HG03064 (cell line): ENCODE measurements around the gene DHRS7.

Source experiments
- ATAC-seq: cut with Tn5 transposase; IDR thresholded peaks from one replicate; pipeline ENCODE4 v1.9.1; 2021; ENCODE audit warnings: low read depth; ENCODE audit not compliant: unreplicated experiment

DHRS7 gene

GRCh38 chr14:60164712-60165546, at the start of gene DHRS7:
TSS of gene DHRS7 (minus strand) at chr14:60165398. CDS start at chr14:60165309, 89 bp downstream.
- peak; percentile 80 for ATAC-seq

- no peak for ATAC-seq
These were observed 49.4 kb upstream of the DHRS7 start for GRCh38 chr14:60214415-60215126.

- no peak for ATAC-seq
These were observed 48.8 kb upstream of the DHRS7 start for GRCh38 chr14:60214003-60214402.

- peak; percentile 81 for ATAC-seq
These were observed 47.5 kb upstream of the DHRS7 start for GRCh38 chr14:60212503-60213371.

- ATAC-seq: no peak
These were observed 46.0 kb upstream of the DHRS7 start for GRCh38 chr14:60211153-60211552.

- no peak for ATAC-seq
These were observed 45.5 kb upstream of the DHRS7 start for GRCh38 chr14:60210703-60211102.

GRCh38 chr14:60206837-60207533, 41.8 kb upstream of the DHRS7 start:
- ATAC-seq: no peak

GRCh38 chr14:60206249-60206670, 41.1 kb upstream of the DHRS7 start:
- ATAC-seq: no peak

- ATAC-seq: peak; percentile 52
These were observed 39.9 kb upstream of the DHRS7 start for GRCh38 chr14:60204843-60205774.

- ATAC-seq: peak; percentile 84
These were observed 39.1 kb upstream of the DHRS7 start for GRCh38 chr14:60204104-60204842.

GRCh38 chr14:60199321-60199720, 34.1 kb upstream of the DHRS7 start:
- no peak for ATAC-seq

GRCh38 chr14:60197629-60198303, 32.6 kb upstream of the DHRS7 start:
- ATAC-seq: no peak

GRCh38 chr14:60196291-60196690, 31.1 kb upstream of the DHRS7 start:
- ATAC-seq: no peak

GRCh38 chr14:60195179-60195810, 30.1 kb upstream of the DHRS7 start:
- ATAC-seq: no peak

GRCh38 chr14:60189923-60190840, 25.0 kb upstream of the DHRS7 start:
- ATAC-seq: no peak

GRCh38 chr14:60188696-60189095, 23.5 kb upstream of the DHRS7 start:
- ATAC-seq: no peak
